Fibroblast of the aortic adventitia (primary cell): ENCODE results near the gene IGSF6. TPM values are rescaled to one million over a fixed set of nuclear protein-coding genes. Genes with fewer than 3 reads are reported as not detected.
A peak's percentile ranks its signal among the peaks of the same experiment; 100 is the strongest.

ENCODE experiments used
- DNase-seq: peaks from one replicate; pipeline ENCODE4 v3.0.0-alpha.2; 2010; ENCODE audit warnings: low read depth
- H3K4me3 ChIP-seq: 2 replicates; pipeline ENCODE4 v1.5.1; 2011; ENCODE audit warnings: low read depth, mild to moderate bottlenecking, control low read depth, low read length, moderate library complexity
- CTCF ChIP-seq: IDR thresholded peaks from 2 replicates; pipeline ENCODE4 v1.5.1; 2011; ENCODE audit warnings: mild to moderate bottlenecking, low read length, control low read depth, inconsistent platforms; ENCODE audit not compliant: insufficient read depth
- total RNA-seq: library from RNA; depleted of rRNA; stranded (reverse); fragments of >200 nt; gene quantifications from 2 replicates; pipeline ENCODE4 v1.2.3, GENCODE V29; 2012; ENCODE audit warnings: low replicate concordance

The IGSF6 gene
- total RNA-seq, 1 donor = not detected

GRCh38 chr16:21599122-21600030, 53.0 kb downstream of the IGSF6 start, which contains the start of gene METTL9:
TSS of gene METTL9 (plus strand) at chr16:21599577. CDS start at chr16:21599734, 157 bp downstream.
- peak; percentile 92 for DNase-seq
- peak; percentile 0 for TF ChIP-seq CTCF
- H3K4me3 ChIP-seq = peak within 1 kb of the TSS; percentile 90

GRCh38 chr16:21598701-21599121, 53.7 kb downstream of the IGSF6 start:
- H3K4me3 ChIP-seq = peak overlapping the region; percentile 90
- DNase-seq = peak; percentile 14
- no peak for TF ChIP-seq CTCF

GRCh38 chr16:21598206-21598605, 54.2 kb downstream of the IGSF6 start:
- DNase-seq = no peak
- H3K4me3 ChIP-seq = peak overlapping the region; percentile 90
- TF ChIP-seq CTCF = no peak

GRCh38 chr16:21597561-21598030, 54.8 kb downstream of the IGSF6 start:
- H3K4me3 ChIP-seq = no peak overlapping the region
- no peak for DNase-seq
- no peak for TF ChIP-seq CTCF

- TF ChIP-seq CTCF = no peak
- no peak overlapping the region for H3K4me3 ChIP-seq
- DNase-seq = no peak
Measured at GRCh38 chr16:21593530-21594289, 58.7 kb downstream of the IGSF6 start.

GRCh38 chr16:21592191-21592590, 60.2 kb downstream of the IGSF6 start:
- H3K4me3 ChIP-seq = no peak overlapping the region
- no peak for DNase-seq
- TF ChIP-seq CTCF = no peak
